ENCODE data around the gene ELOF1. TPM values are rescaled to one million over a fixed set of nuclear protein-coding genes. Genes with fewer than 3 reads are reported as not detected.

Gene ELOF1
- total RNA-seq, 1 donor from 2014 or later: 69.8 TPM

DNA sequence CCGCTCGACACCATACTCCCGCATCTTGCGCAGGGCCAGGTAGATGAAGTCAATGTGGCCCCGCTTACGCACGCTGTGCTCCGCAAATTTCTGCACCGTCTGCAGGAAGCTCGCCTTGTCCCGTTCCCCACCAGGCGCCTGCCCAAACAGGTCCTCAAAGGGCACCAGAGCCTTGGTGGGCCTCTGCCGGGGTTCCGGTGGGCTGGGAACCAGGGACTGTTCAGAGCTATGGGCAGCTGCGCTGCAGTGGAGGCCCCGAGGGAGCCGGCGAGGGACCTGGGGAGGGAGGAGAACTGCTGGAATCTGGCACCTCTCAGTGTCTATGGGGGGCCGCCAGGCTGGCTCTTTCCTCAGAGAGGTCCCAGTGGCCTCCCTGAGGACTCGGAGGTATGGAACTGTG lies 45.1 kb downstream of the ELOF1 start:
- no peak overlapping the region for H3K27ac Mint-ChIP-seq (ENCODE audit: unreplicated experiment)
- DNase-seq (ENCODE audit: low read depth, low spot score): no peak
- no peaks in the 10 kb centered on the region for H3K9me3 Mint-ChIP-seq
- H3K36me3 Mint-ChIP-seq (ENCODE audit: low read depth): peaks cover 2% of the 10 kb centered on the region
- H3K4me1 Mint-ChIP-seq: no peaks in the 10 kb centered on the region
- no peaks in the 10 kb centered on the region for H3K27me3 Mint-ChIP-seq (ENCODE audit: low read depth)
- TF ChIP-seq, protein P1, sequence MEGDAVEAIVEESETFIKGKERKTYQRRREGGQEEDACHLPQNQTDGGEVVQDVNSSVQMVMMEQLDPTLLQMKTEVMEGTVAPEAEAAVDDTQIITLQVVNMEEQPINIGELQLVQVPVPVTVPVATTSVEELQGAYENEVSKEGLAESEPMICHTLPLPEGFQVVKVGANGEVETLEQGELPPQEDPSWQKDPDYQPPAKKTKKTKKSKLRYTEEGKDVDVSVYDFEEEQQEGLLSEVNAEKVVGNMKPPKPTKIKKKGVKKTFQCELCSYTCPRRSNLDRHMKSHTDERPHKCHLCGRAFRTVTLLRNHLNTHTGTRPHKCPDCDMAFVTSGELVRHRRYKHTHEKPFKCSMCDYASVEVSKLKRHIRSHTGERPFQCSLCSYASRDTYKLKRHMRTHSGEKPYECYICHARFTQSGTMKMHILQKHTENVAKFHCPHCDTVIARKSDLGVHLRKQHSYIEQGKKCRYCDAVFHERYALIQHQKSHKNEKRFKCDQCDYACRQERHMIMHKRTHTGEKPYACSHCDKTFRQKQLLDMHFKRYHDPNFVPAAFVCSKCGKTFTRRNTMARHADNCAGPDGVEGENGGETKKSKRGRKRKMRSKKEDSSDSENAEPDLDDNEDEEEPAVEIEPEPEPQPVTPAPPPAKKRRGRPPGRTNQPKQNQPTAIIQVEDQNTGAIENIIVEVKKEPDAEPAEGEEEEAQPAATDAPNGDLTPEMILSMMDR (conservative IDR thresholded peaks at IDR 0.05): no peak
- no peak overlapping the region for H3K4me3 Mint-ChIP-seq

DNA sequence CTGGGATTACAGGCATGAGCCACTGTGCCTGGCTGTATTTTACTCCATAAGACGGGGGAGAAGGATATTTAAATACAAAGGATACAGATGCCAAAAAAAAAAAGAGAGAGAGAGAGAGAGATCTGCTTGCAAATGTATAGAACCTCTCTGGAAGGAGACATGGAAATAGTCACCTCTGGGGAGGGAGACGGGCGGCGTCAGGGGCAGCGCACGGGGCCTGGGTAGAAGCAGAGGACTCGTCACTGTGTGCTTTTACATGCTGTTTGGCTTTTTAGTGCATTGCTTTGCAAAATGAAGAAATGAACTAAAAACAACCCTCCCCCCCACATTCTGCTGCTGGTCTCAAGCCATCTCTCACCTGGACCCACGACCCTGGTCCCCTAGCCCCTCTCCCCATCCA lies 48.6 kb downstream of the ELOF1 start:
- H3K4me1 Mint-ChIP-seq: peaks cover 11% of the 10 kb centered on the region
- TF ChIP-seq, protein P1 (conservative IDR thresholded peaks at IDR 0.05): no peak
- H3K9me3 Mint-ChIP-seq: no peaks in the 10 kb centered on the region
- H3K27ac Mint-ChIP-seq (ENCODE audit: unreplicated experiment): no peak overlapping the region
- H3K27me3 Mint-ChIP-seq (ENCODE audit: low read depth): peaks cover 4% of the 10 kb centered on the region
- H3K36me3 Mint-ChIP-seq (ENCODE audit: low read depth): peaks cover 2% of the 10 kb centered on the region
- no peak for DNase-seq (ENCODE audit: low read depth, low spot score)
- H3K4me3 Mint-ChIP-seq: no peak overlapping the region

DNA sequence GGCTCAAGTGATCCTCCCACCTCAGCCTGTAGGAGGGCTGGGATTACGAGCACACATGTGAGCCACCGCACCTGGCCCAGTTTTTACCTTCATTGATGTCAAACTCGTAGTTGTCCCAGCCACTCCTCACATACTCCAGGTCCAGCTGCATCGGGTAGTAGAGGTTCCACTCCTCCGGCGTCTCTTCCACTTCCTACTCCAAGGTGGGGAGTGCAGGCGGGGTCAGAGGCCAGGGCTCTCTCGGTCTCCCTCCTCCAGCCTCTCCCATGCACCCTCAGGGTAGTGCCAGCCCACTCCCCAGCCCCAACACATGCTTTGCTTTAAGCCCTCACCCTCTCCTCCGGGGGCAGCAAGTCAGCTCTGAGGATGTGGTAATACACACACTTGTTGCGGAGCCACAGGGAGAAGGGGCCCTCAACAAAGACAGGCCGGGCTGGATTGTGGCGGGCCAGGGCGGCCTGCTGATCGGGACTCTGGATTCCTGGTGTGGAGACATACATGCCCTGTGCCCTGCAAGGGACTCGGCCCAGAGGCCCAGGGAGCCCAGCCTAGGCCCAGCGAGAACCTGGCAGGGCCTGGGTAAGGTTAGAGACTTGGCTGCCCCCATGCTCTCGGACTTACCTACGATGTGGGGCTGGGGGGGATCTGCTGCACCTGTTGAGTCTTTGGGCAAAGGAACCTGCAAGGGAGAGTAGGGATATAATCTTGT lies 51.5 kb downstream of the ELOF1 start:
- Mint-ChIP-seq H3K9me3 (no peaks in the 10 kb centered on the region), H3K27ac (ENCODE audit: unreplicated experiment) (no peak overlapping the region), H3K4me1 (peaks cover 19% of the 10 kb centered on the region), H3K27me3 (ENCODE audit: low read depth) (peaks cover 4% of the 10 kb centered on the region), H3K4me3 (peak overlapping the region; percentile 70), H3K36me3 (ENCODE audit: low read depth) (peaks cover 2% of the 10 kb centered on the region)
- DNase-seq (ENCODE audit: low read depth, low spot score): no peak
- TF ChIP-seq, protein P1 (conservative IDR thresholded peaks at IDR 0.05): no peak

DNA sequence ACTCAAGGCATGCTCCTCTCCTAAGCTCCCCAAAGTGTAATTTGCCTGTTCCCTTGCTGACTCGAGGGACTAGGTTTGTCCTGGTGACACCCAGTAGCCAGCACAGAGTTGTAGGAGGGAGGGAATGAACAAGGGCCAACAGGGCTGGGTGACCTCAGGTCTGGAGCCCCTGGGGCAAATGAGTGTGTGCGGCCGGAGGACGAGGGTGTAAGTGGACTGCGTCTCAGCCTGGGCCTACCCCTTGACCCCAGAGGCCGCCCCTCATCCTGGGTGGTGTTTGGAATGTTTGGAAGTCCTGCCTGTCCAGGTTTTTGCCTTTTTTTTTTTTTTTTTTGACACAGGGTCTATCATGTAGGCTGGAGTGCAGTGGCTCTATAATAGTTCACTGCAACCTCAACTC lies 52.1 kb downstream of the ELOF1 start:
- no peak for DNase-seq (ENCODE audit: low read depth, low spot score)
- H3K27ac Mint-ChIP-seq (ENCODE audit: unreplicated experiment): no peak overlapping the region
- peaks cover 4% of the 10 kb centered on the region for H3K27me3 Mint-ChIP-seq (ENCODE audit: low read depth)
- H3K4me3 Mint-ChIP-seq: peak overlapping the region; percentile 70
- TF ChIP-seq, protein P1 (conservative IDR thresholded peaks at IDR 0.05): no peak
- peaks cover 2% of the 10 kb centered on the region for H3K36me3 Mint-ChIP-seq (ENCODE audit: low read depth)
- peaks cover 19% of the 10 kb centered on the region for H3K4me1 Mint-ChIP-seq
- H3K9me3 Mint-ChIP-seq: no peaks in the 10 kb centered on the region

DNA sequence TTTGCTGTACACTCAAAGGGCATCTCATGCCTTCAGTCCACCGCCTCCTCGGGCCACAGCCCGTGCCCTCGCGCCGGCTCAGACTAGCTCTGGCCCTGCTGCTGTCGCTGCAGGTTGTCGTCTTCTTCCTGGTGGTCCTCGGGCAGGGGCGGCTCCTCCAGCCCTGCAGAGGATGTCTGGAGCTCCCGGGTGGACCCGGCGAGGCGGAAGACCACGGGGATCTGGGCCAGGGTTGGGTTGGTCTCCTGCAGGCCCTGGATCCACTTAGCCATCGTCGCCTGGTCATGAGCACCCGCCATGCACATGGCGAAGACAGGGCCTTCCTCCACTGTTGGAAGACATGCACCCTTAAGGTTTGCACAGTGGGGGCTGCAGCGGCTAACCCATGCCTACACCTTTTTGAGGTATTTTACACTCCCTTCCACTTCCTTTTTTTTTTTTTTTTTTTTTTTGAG lies 52.9 kb downstream of the ELOF1 start:
- Mint-ChIP-seq H3K36me3 (ENCODE audit: low read depth) (peaks cover 1% of the 10 kb centered on the region), H3K4me3 (peak overlapping the region; percentile 96), H3K9me3 (no peaks in the 10 kb centered on the region), H3K27me3 (ENCODE audit: low read depth) (peaks cover 4% of the 10 kb centered on the region), H3K4me1 (peaks cover 19% of the 10 kb centered on the region), H3K27ac (ENCODE audit: unreplicated experiment) (peak overlapping the region; percentile 96)
- no peak for DNase-seq (ENCODE audit: low read depth, low spot score)
- TF ChIP-seq, protein P1 (conservative IDR thresholded peaks at IDR 0.05): no peak

All from neural crest cell (in vitro differentiated cells).